GM13977 (cell line): ENCODE measurements around the gene CEMIP2.

ENCODE experiments used
- DNase-seq: peaks from one replicate; pipeline ENCODE4 v3.0.0; 2012; ENCODE audit warnings: low spot score
- in situ Hi-C: fragments of 300-500 bp; cut with MboI; formaldehyde crosslinking; loops from one replicate; pipeline ENCODE4 v1.12.0; 2022; ENCODE audit warnings: low sequenced_read_pairs, low pct_unique_long_range_greater_than_20kb, mixed read lengths, inconsistent platforms; ENCODE audit not compliant: unreplicated experiment
- TF ChIP-seq, protein P1 (sequence below): IDR thresholded peaks from 2 replicates; pipeline ENCODE4 v1.5.1; 2012; ENCODE audit warnings: mild to moderate bottlenecking, control low read depth; ENCODE audit not compliant: insufficient read depth; ENCODE audit errors: extremely low read depth, missing control alignments

The CEMIP2 gene

DNA sequence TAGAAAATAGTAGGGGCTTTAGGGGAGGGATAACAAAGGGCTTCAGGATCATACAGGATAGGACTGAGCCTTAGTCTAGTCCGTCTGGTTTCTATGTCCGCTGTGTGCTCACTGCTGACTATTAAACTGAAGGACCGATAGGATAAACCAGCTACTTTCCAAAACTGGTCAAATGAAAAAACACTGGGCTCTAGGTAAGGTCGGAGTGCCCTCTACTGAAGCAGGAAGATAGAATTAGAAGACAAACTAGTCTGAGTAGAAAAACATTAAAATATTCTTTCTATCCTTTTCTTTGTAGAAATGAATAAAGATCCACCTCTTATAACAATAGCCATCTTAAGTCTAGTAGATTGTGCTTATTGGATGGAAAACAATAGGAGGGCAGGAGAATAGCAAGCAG is 133.6 kb downstream of the CEMIP2 start:
- TF ChIP-seq, protein P1, sequence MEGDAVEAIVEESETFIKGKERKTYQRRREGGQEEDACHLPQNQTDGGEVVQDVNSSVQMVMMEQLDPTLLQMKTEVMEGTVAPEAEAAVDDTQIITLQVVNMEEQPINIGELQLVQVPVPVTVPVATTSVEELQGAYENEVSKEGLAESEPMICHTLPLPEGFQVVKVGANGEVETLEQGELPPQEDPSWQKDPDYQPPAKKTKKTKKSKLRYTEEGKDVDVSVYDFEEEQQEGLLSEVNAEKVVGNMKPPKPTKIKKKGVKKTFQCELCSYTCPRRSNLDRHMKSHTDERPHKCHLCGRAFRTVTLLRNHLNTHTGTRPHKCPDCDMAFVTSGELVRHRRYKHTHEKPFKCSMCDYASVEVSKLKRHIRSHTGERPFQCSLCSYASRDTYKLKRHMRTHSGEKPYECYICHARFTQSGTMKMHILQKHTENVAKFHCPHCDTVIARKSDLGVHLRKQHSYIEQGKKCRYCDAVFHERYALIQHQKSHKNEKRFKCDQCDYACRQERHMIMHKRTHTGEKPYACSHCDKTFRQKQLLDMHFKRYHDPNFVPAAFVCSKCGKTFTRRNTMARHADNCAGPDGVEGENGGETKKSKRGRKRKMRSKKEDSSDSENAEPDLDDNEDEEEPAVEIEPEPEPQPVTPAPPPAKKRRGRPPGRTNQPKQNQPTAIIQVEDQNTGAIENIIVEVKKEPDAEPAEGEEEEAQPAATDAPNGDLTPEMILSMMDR = no peak
- DNase-seq = no peak
- in situ Hi-C loops = no loop called here
